ES-I3 (cell line): ENCODE measurements around the gene CRIM1.

ENCODE experiments used
- H3K36me3 ChIP-seq: 2 replicates; pipeline ENCODE4 v1.6.1; 2013; ENCODE audit warnings: mild to moderate bottlenecking, low read length, control low read depth, moderate library complexity; ENCODE audit not compliant: insufficient read depth
- H3K4me1 ChIP-seq: 2 replicates; pipeline ENCODE4 v1.6.1; 2013; ENCODE audit warnings: mild to moderate bottlenecking, control low read depth, low read length; ENCODE audit not compliant: insufficient read depth
- H3K9ac ChIP-seq: 2 replicates; pipeline ENCODE4 v1.6.1; 2013; ENCODE audit warnings: low read depth, mild to moderate bottlenecking, low read length, moderate library complexity
- H3K9me3 ChIP-seq: 2 replicates; pipeline ENCODE4 v1.6.1; 2013; ENCODE audit warnings: mild to moderate bottlenecking, low read length, moderate library complexity; ENCODE audit not compliant: control insufficient read depth, insufficient read depth

The CRIM1 gene

GRCh38 chr2:36528274-36528673 is 172.7 kb downstream of the CRIM1 start:
- H3K36me3 ChIP-seq = peaks cover 17% of the 10 kb centered on the region; the same call in 1 of the 2 replicates
- no peak overlapping the region for H3K9ac ChIP-seq
- no peaks in the 10 kb centered on the region for H3K9me3 ChIP-seq
- H3K4me1 ChIP-seq = no peaks in the 10 kb centered on the region

GRCh38 chr2:36528766-36529392 is 173.3 kb downstream of the CRIM1 start:
- Histone ChIP-seq H3K9me3 (no peaks in the 10 kb centered on the region), H3K4me1 (no peaks in the 10 kb centered on the region), H3K36me3 (peaks cover 14% of the 10 kb centered on the region; the same call in 1 of the 2 replicates), H3K9ac (no peak overlapping the region)

GRCh38 chr2:36530178-36530982 is 174.8 kb downstream of the CRIM1 start:
- peaks cover 11% of the 10 kb centered on the region; the same call in 1 of the 2 replicates for H3K36me3 ChIP-seq
- no peaks in the 10 kb centered on the region for H3K9me3 ChIP-seq
- no peaks in the 10 kb centered on the region for H3K4me1 ChIP-seq
- H3K9ac ChIP-seq = no peak overlapping the region

GRCh38 chr2:36530983-36531354 is 175.4 kb downstream of the CRIM1 start:
- peaks cover 9% of the 10 kb centered on the region; the same call in 1 of the 2 replicates for H3K36me3 ChIP-seq
- H3K4me1 ChIP-seq = no peaks in the 10 kb centered on the region

GRCh38 chr2:36534275-36534799 is 178.8 kb downstream of the CRIM1 start:
- no peaks in the 10 kb centered on the region for H3K4me1 ChIP-seq
- H3K36me3 ChIP-seq = peaks cover 20% of the 10 kb centered on the region
- no peaks in the 10 kb centered on the region for H3K9me3 ChIP-seq
- no peak overlapping the region for H3K9ac ChIP-seq

More at GRCh38 chr2:36530983-36531354, 175.4 kb downstream of the CRIM1 start:
- Histone ChIP-seq H3K9me3 (no peaks in the 10 kb centered on the region), H3K9ac (no peak overlapping the region)

- Histone ChIP-seq H3K4me1 (no peaks in the 10 kb centered on the region), H3K9ac (no peak overlapping the region), H3K9me3 (no peaks in the 10 kb centered on the region), H3K36me3 (peaks cover 20% of the 10 kb centered on the region)
Observed at GRCh38 chr2:36535099-36535498, 179.5 kb downstream of the CRIM1 start.

- H3K4me1 ChIP-seq = no peaks in the 10 kb centered on the region
Observed at GRCh38 chr2:36536776-36537175, 181.2 kb downstream of the CRIM1 start.

GRCh38 chr2:36538335-36538734 is 182.8 kb downstream of the CRIM1 start:
- no peaks in the 10 kb centered on the region for H3K4me1 ChIP-seq
- H3K36me3 ChIP-seq = peaks cover 20% of the 10 kb centered on the region
- no peaks in the 10 kb centered on the region for H3K9me3 ChIP-seq
- H3K9ac ChIP-seq = no peak overlapping the region

More at GRCh38 chr2:36536776-36537175, 181.2 kb downstream of the CRIM1 start:
- no peak overlapping the region for H3K9ac ChIP-seq
- H3K36me3 ChIP-seq = peaks cover 25% of the 10 kb centered on the region
- H3K9me3 ChIP-seq = no peaks in the 10 kb centered on the region

- Histone ChIP-seq H3K9me3 (no peaks in the 10 kb centered on the region), H3K9ac (no peak overlapping the region), H3K4me1 (no peaks in the 10 kb centered on the region), H3K36me3 (peaks cover 25% of the 10 kb centered on the region)
Observed at GRCh38 chr2:36539631-36540030, 184.1 kb downstream of the CRIM1 start.

- peaks cover 25% of the 10 kb centered on the region for H3K36me3 ChIP-seq
- no peak overlapping the region for H3K9ac ChIP-seq
- no peaks in the 10 kb centered on the region for H3K9me3 ChIP-seq
- H3K4me1 ChIP-seq = no peaks in the 10 kb centered on the region
Observed at GRCh38 chr2:36540986-36541754, 185.6 kb downstream of the CRIM1 start.

- Histone ChIP-seq H3K4me1 (no peaks in the 10 kb centered on the region), H3K36me3 (peaks cover 29% of the 10 kb centered on the region), H3K9me3 (no peaks in the 10 kb centered on the region), H3K9ac (no peak overlapping the region)
Observed at GRCh38 chr2:36541891-36542595, 186.5 kb downstream of the CRIM1 start.

GRCh38 chr2:36544638-36545338 is 189.2 kb downstream of the CRIM1 start:
- peaks cover 33% of the 10 kb centered on the region for H3K36me3 ChIP-seq
- no peaks in the 10 kb centered on the region for H3K9me3 ChIP-seq
- H3K4me1 ChIP-seq = no peaks in the 10 kb centered on the region
- no peak overlapping the region for H3K9ac ChIP-seq

- no peaks in the 10 kb centered on the region for H3K9me3 ChIP-seq
- no peaks in the 10 kb centered on the region for H3K4me1 ChIP-seq
- H3K9ac ChIP-seq = no peak overlapping the region
- H3K36me3 ChIP-seq = peaks cover 33% of the 10 kb centered on the region
Observed at GRCh38 chr2:36545871-36546416, 190.4 kb downstream of the CRIM1 start.
